GM19043 (cell line): ENCODE measurements around the gene NRDC.
A peak's percentile ranks its signal among the peaks of the same experiment; 100 is the strongest.

Experiments used
- ATAC-seq: cut with Tn5 transposase; IDR thresholded peaks from one replicate; pipeline ENCODE4 v1.9.1; 2021; ENCODE audit warnings: low read depth; ENCODE audit not compliant: unreplicated experiment

NRDC gene

GRCh38 chr1:51780927-51781326 is 97.6 kb downstream of the NRDC start:
- ATAC-seq = no peak

- peak; percentile 59 for ATAC-seq
Measured at GRCh38 chr1:51776408-51776807, 102.1 kb downstream of the NRDC start.

- no peak for ATAC-seq
Measured at GRCh38 chr1:51768971-51769588, 109.4 kb downstream of the NRDC start.

GRCh38 chr1:51761351-51761750 is 117.2 kb downstream of the NRDC start:
- ATAC-seq = no peak

- no peak for ATAC-seq
Measured at GRCh38 chr1:51760872-51761271, 117.7 kb downstream of the NRDC start.

- no peak for ATAC-seq
Measured at GRCh38 chr1:51758310-51758709, 120.2 kb downstream of the NRDC start.

- ATAC-seq = no peak
Measured at GRCh38 chr1:51756290-51756689, 122.2 kb downstream of the NRDC start.

- no peak for ATAC-seq
Measured at GRCh38 chr1:51755437-51755836, 123.1 kb downstream of the NRDC start.

GRCh38 chr1:51754666-51755065 is 123.9 kb downstream of the NRDC start:
- ATAC-seq = no peak

GRCh38 chr1:51753969-51754368 is 124.6 kb downstream of the NRDC start:
- no peak for ATAC-seq

GRCh38 chr1:51752073-51752948 is 126.2 kb downstream of the NRDC start:
- ATAC-seq = no peak

GRCh38 chr1:51750729-51751128 is 127.8 kb downstream of the NRDC start:
- ATAC-seq = no peak

- no peak for ATAC-seq
Measured at GRCh38 chr1:51750218-51750617, 128.3 kb downstream of the NRDC start.

GRCh38 chr1:51749151-51749550 is 129.4 kb downstream of the NRDC start:
- ATAC-seq = no peak

- no peak for ATAC-seq
Measured at GRCh38 chr1:51745304-51745570, 133.3 kb downstream of the NRDC start.

GRCh38 chr1:51744506-51745303 is 133.8 kb downstream of the NRDC start:
- ATAC-seq = no peak

- no peak for ATAC-seq
Measured at GRCh38 chr1:51741121-51741681, 137.3 kb downstream of the NRDC start.

GRCh38 chr1:51740652-51741051 is 137.9 kb downstream of the NRDC start:
- no peak for ATAC-seq
